ENCODE measurements around the gene PITPNM2. TPM values are rescaled to one million over a fixed set of nuclear protein-coding genes. Genes with fewer than 3 reads are reported as not detected.

PITPNM2 gene
- total RNA-seq, 2 donors from 2014 or later, result 3.2 to 13.4 TPM

DNA sequence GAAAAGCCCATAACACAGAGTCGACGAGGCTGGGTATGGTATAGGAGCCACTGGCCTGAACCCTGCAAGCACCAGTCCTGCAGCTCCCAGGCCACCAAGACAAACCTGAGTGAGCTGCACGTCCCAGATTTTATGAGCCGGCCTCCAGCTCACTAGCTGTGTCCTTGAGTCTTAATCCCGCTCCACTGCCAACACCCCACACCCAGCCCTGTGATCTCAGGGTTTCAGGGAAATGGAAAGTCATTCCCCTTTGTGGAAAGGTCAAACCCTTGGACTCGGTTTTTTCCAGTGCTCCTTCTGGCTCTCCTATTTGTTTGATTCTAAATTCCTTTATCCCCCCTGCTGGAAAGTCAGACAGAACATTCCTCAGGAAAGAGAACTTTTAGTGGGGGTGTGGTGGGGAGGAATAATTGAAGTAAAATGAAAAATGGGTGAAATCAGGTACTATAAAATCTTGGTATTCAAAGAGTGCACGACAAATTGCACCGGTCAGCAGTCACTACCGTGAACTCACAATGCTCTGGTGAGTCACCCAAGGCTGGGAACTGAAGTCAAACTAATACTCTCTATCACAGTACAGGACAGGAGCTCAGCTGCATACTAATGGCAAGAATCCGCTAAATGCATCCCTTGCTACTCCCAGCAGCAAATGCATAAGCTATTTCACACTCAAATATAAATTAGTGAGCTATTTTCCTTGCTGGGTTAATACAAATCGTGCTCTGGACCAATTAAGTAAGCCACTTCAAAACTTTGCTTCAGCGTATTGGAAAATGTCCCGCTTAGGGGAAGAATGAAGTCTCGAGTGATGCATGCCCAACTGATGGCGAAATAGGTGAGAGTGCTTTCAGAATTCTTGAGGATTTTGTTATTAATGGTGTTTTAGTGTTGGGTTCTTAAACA is 9.0 kb downstream of the PITPNM2 start:
- Histone ChIP-seq H3K27ac (ENCODE audit: low read depth, low read length) (peak overlapping the region; percentile 69), H3K9ac (ENCODE audit: extremely low read depth, low read length, poor library complexity, severe bottlenecking) (no peak overlapping the region), H3K9me3 (ENCODE audit: control insufficient read depth, low read length) (no peaks in the 10 kb centered on the region), H3K4me3 (ENCODE audit: low read length) (no peak overlapping the region), H3K36me3 (ENCODE audit: control insufficient read depth, insufficient read depth, low read length) (no peaks in the 10 kb centered on the region), H3K4me1 (ENCODE audit: control insufficient read depth, insufficient read depth, low read length) (peaks cover 9% of the 10 kb centered on the region), H3K27me3 (ENCODE audit: control insufficient read depth, insufficient read depth, low read length, poor library complexity, severe bottlenecking) (no peaks in the 10 kb centered on the region)
- H3K4me1 Mint-ChIP-seq, result peaks cover 36% of the 10 kb centered on the region
- H3K9me3 Mint-ChIP-seq, result no peaks in the 10 kb centered on the region
- peaks cover 6% of the 10 kb centered on the region for H3K36me3 Mint-ChIP-seq (ENCODE audit: low read depth)
- peak; percentile 67 for DNase-seq
- 71% methylated on average over 9 to 15 of the region's 15 CpGs for WGBS, 2 experiments (ENCODE audit: insufficient coverage in 1 of 2, insufficient read length in 1 of 2)
- peak overlapping the region; percentile 63 for H3K27ac Mint-ChIP-seq
- TF ChIP-seq, protein P1, sequence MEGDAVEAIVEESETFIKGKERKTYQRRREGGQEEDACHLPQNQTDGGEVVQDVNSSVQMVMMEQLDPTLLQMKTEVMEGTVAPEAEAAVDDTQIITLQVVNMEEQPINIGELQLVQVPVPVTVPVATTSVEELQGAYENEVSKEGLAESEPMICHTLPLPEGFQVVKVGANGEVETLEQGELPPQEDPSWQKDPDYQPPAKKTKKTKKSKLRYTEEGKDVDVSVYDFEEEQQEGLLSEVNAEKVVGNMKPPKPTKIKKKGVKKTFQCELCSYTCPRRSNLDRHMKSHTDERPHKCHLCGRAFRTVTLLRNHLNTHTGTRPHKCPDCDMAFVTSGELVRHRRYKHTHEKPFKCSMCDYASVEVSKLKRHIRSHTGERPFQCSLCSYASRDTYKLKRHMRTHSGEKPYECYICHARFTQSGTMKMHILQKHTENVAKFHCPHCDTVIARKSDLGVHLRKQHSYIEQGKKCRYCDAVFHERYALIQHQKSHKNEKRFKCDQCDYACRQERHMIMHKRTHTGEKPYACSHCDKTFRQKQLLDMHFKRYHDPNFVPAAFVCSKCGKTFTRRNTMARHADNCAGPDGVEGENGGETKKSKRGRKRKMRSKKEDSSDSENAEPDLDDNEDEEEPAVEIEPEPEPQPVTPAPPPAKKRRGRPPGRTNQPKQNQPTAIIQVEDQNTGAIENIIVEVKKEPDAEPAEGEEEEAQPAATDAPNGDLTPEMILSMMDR (conservative IDR thresholded peaks at IDR 0.05), result no peak
- H3K27me3 Mint-ChIP-seq (ENCODE audit: insufficient read depth), result no peaks in the 10 kb centered on the region
- no peak overlapping the region for H3K4me3 Mint-ChIP-seq

DNA sequence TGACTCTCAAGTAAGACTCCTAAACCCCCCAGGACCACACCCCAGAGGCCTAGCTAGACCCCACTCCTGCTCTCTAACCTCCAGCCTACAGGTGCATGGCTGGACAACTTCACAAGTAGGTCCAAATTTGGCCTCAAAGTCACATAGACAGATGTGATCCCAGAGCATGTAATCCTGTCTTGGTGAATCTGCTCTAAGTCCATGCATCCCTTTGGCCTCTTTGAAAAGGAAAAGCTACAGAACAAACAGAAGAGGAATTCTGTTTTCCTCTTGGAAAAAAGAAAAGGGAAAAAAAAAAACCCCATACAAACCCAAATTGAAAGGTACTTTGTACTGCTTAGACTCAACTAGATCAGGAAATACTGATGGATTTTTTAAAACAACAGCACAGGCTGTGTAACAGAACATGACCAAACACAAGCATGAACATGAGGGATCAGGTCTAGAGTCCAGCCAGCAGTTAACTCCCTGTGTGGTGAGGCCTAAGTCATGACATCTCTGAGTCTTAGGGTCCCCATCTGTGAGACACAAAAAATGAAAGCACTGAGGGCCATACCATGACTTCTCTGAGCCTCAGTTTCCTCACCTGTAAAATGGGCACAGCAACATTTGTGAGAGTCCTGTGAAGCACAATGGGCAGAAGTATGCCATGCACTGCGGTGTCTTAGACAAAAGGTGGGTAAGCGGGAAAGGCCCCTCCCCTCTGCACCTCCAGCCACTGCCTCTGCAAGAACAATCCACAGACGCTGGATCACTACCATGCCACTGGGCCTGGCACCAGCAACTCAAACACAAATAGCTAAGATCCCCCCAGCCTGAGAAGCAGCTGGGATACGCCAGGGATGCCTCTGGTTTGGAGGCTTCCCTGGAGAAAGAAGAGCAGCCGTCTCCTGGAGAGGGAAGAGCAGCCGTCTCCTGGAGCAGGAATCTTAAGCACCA is 9.9 kb downstream of the PITPNM2 start:
- TF ChIP-seq, protein P1 (conservative IDR thresholded peaks at IDR 0.05), result no peak

DNA sequence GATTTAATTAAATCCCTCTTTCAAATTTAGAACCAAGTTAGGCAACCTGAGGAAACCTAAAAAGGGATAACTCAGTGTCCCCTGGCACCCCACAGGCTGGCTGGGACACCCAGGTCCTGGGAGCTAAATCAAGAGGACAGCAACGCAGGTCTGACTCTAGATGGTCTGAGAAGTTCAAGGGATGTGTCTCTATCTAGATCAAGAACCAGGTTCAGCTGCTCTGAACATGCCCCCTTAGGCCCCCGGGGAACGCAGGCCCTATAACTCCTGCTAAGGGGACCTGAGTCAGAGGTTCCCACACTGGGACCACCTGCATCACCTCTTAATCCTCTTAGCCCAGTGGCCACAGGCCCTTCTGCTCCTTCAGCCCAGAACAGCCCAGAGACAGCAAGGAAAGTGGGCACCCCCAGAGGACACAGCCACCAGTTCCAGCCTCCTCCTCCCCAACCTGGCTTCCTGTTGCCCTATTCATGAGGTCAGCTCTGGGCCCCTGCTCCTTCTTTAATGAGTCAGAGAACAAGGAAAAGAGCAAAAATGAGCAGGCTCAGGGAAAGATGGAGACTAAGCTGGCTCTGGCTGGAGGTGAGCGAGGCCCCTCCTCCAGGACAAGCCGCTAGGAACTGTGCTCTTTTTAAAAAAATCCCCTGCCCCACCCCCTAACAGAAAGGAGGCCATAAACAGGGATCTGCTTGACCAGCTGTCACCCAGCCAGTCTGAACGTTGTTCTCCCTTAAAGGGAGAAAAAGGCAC is 10.8 kb downstream of the PITPNM2 start:
- Histone ChIP-seq H3K4me1 (ENCODE audit: control insufficient read depth, insufficient read depth, low read length) (peaks cover 9% of the 10 kb centered on the region), H3K27me3 (ENCODE audit: control insufficient read depth, insufficient read depth, low read length, poor library complexity, severe bottlenecking) (no peaks in the 10 kb centered on the region), H3K27ac (ENCODE audit: low read depth, low read length) (no peak overlapping the region), H3K4me3 (ENCODE audit: low read length) (no peak overlapping the region), H3K9me3 (ENCODE audit: control insufficient read depth, low read length) (no peaks in the 10 kb centered on the region), H3K9ac (ENCODE audit: extremely low read depth, low read length, poor library complexity, severe bottlenecking) (no peak overlapping the region), H3K36me3 (ENCODE audit: control insufficient read depth, insufficient read depth, low read length) (no peaks in the 10 kb centered on the region)
- H3K36me3 Mint-ChIP-seq (ENCODE audit: low read depth), result peaks cover 8% of the 10 kb centered on the region
- H3K4me1 Mint-ChIP-seq, result peaks cover 33% of the 10 kb centered on the region
- WGBS, 2 experiments (ENCODE audit: insufficient coverage in 1 of 2, insufficient read length in 1 of 2), result 61 to 81% methylated on average over 2 to 6 of the region's 6 CpGs
- H3K27ac Mint-ChIP-seq, result peak overlapping the region; percentile 13
- no peak overlapping the region for H3K4me3 Mint-ChIP-seq
- peaks cover 6% of the 10 kb centered on the region for H3K9me3 Mint-ChIP-seq
- H3K27me3 Mint-ChIP-seq (ENCODE audit: insufficient read depth), result no peaks in the 10 kb centered on the region
- TF ChIP-seq, protein P1 (conservative IDR thresholded peaks at IDR 0.05), result no peak
- peak; percentile 69 for DNase-seq

More for the DNA sequence above, 9.9 kb downstream of the PITPNM2 start:
- H3K9me3 Mint-ChIP-seq, result peaks cover 4% of the 10 kb centered on the region
- 89 to 92% methylated on average over 2 to 6 of the region's 6 CpGs for WGBS, 2 experiments (ENCODE audit: insufficient coverage in 1 of 2, insufficient read length in 1 of 2)
- no peaks in the 10 kb centered on the region for H3K36me3 ChIP-seq (ENCODE audit: control insufficient read depth, insufficient read depth, low read length)
- no peak for DNase-seq
- H3K27ac Mint-ChIP-seq, result peak overlapping the region; percentile 27
- peaks cover 7% of the 10 kb centered on the region for H3K36me3 Mint-ChIP-seq (ENCODE audit: low read depth)
- peak overlapping the region; percentile 69 for H3K27ac ChIP-seq (ENCODE audit: low read depth, low read length)
- H3K4me3 Mint-ChIP-seq, result no peak overlapping the region
- H3K4me1 Mint-ChIP-seq, result peaks cover 36% of the 10 kb centered on the region
- peaks cover 9% of the 10 kb centered on the region for H3K4me1 ChIP-seq (ENCODE audit: control insufficient read depth, insufficient read depth, low read length)
- H3K27me3 Mint-ChIP-seq (ENCODE audit: insufficient read depth), result no peaks in the 10 kb centered on the region
- H3K9me3 ChIP-seq (ENCODE audit: control insufficient read depth, low read length), result no peaks in the 10 kb centered on the region
- no peaks in the 10 kb centered on the region for H3K27me3 ChIP-seq (ENCODE audit: control insufficient read depth, insufficient read depth, low read length, poor library complexity, severe bottlenecking)
- H3K9ac ChIP-seq (ENCODE audit: extremely low read depth, low read length, poor library complexity, severe bottlenecking), result no peak overlapping the region
- no peak overlapping the region for H3K4me3 ChIP-seq (ENCODE audit: low read length)
